LHCN-M2 (cell line): ENCODE measurements around the gene GSE1. TPM values are rescaled to one million over a fixed set of nuclear protein-coding genes. Genes with fewer than 3 reads are reported as not detected.

Source experiments
- DNase-seq: peaks from one replicate; pipeline ENCODE4 v3.0.0-alpha.2; 2012; ENCODE audit warnings: low read depth
- total RNA-seq: library from RNA; depleted of rRNA; stranded (reverse); fragments of >200 nt; gene quantifications from 2 replicates; pipeline ENCODE4 v1.2.3, GENCODE V29; 2014

GSE1 gene
- total RNA-seq, 1 experiment from 2014 or later, result 10.9 TPM

GRCh38 chr16:85675251-85675874, 62.2 kb downstream of the GSE1 start:
- no peak for DNase-seq

- no peak for DNase-seq
These were observed 63.3 kb downstream of the GSE1 start for GRCh38 chr16:85676466-85676865.

GRCh38 chr16:85677383-85677967, 64.4 kb downstream of the GSE1 start:
- DNase-seq, result no peak

GRCh38 chr16:85678016-85678415, 64.9 kb downstream of the GSE1 start:
- DNase-seq, result no peak

GRCh38 chr16:85678821-85679220, 65.7 kb downstream of the GSE1 start:
- no peak for DNase-seq

GRCh38 chr16:85679870-85680269, 66.7 kb downstream of the GSE1 start:
- no peak for DNase-seq

GRCh38 chr16:85680352-85680944, 67.3 kb downstream of the GSE1 start:
- DNase-seq, result no peak

- no peak for DNase-seq
These were observed 68.1 kb downstream of the GSE1 start for GRCh38 chr16:85681255-85681654.

- DNase-seq, result no peak
These were observed 69.4 kb downstream of the GSE1 start for GRCh38 chr16:85682516-85682915.

GRCh38 chr16:85683363-85683762, 70.2 kb downstream of the GSE1 start:
- DNase-seq, result no peak

GRCh38 chr16:85685251-85685650, 72.1 kb downstream of the GSE1 start:
- no peak for DNase-seq

GRCh38 chr16:85686912-85687591, 73.9 kb downstream of the GSE1 start:
- DNase-seq, result no peak

- DNase-seq, result no peak
These were observed 74.7 kb downstream of the GSE1 start for GRCh38 chr16:85687651-85688471.

- peak; percentile 84 for DNase-seq
These were observed 75.6 kb downstream of the GSE1 start, which contains the start of gene GINS2 for GRCh38 chr16:85688586-85689284. Gene GINS2 (minus strand): TSS chr16:85688954. CDS start chr16:85688898, 56 bp downstream.

GRCh38 chr16:85689285-85689949, 76.3 kb downstream of the GSE1 start:
- no peak for DNase-seq

- DNase-seq, result no peak
These were observed 76.8 kb downstream of the GSE1 start for GRCh38 chr16:85689950-85690320.

GRCh38 chr16:85690469-85691064, 77.4 kb downstream of the GSE1 start:
- DNase-seq, result peak; percentile 32

GRCh38 chr16:85695196-85696128, 82.3 kb downstream of the GSE1 start:
- DNase-seq, result no peak

GRCh38 chr16:85696781-85697180, 83.7 kb downstream of the GSE1 start:
- DNase-seq, result no peak
